HCT116 (cell line): ENCODE data around the gene CGNL1. TPM values are rescaled to one million over a fixed set of nuclear protein-coding genes. Genes with fewer than 3 reads are reported as not detected.

Source experiments
- ATAC-seq: fragments of 200-7000 bp; cut with Tn5 transposase; 2 replicates; pipeline ENCODE4 v1.9.1; 2020; ENCODE audit warnings: mild to moderate bottlenecking, moderate library complexity
- BruUV-seq: library from RNA; stranded (reverse); fragments of 400-500 nt; replicated peaks from 2 replicates; lab custom pipeline; 2021; lab: Mats Ljungman, UMichigan
- CTCF ChIA-PET: fragments of 300-600 bp; sonication (Branson Sonifier 250); formaldehyde crosslinking; loops from one replicate; lab custom pipeline; 2021; ENCODE audit warnings: antibody characterized with exemption; lab: Charles Lee
- POLR2A ChIA-PET: fragments of 300-600, 350-600 bp; sonication (Branson Sonifier 250); formaldehyde crosslinking; loops from one replicate; lab custom pipeline; 2021; ENCODE audit warnings: antibody characterized with exemption; lab: Charles Lee
- RAD21 ChIA-PET, 2 experiments: fragments of 300-600 bp; sonication (Branson Sonifier 250); formaldehyde crosslinking; loops; one replicate each; lab custom pipeline; 2023; ENCODE audit warnings: low total read pairs in 2 of 2; ENCODE audit not compliant: uncharacterized antibody in 2 of 2, unreplicated experiment in 2 of 2, low non-redundant PET in 1 of 2; lab: Charles Lee
- DNase-seq: peaks from one replicate; pipeline ENCODE4 v3.0.0-alpha.2; 2010; ENCODE audit warnings: low read depth, low spot score
- H2AFZ ChIP-seq: fragments of 200-600 bp; shearing (Covaris generic), sonication (generic); 2 replicates; pipeline ENCODE4 v1.6.1; 2017; ENCODE audit warnings: low read depth, mixed run types, mixed read lengths, antibody characterized with exemption, low read length; ENCODE audit not compliant: poor library complexity, severe bottlenecking
- H3K27ac ChIP-seq: 2 replicates; pipeline ENCODE4 v1.5.1; 2012; ENCODE audit warnings: low read depth, low read length
- H3K27me3 ChIP-seq: fragments of 200-600 bp; sonication (generic); 2 replicates; pipeline ENCODE4 v1.6.1; 2016; ENCODE audit warnings: mixed run types, low read length, mixed read lengths; ENCODE audit not compliant: insufficient read depth
- H3K36me3 ChIP-seq, 2 experiments: fragments of 200-500 bp in 1 of 2; fragments of 200-600 bp in 1 of 2; sonication (Bioruptor generic) in 1 of 2; sonication (generic) in 1 of 2; 2 replicates each; pipeline versions ENCODE4 v1.5.1 to v1.6.1; 2014 to 2016; ENCODE audit warnings: low read length in 2 of 2, inconsistent platforms in 1 of 2, mixed read lengths in 1 of 2, mixed run types in 1 of 2; ENCODE audit not compliant: insufficient read depth in 2 of 2, control insufficient read depth in 1 of 2
- H3K4me1 ChIP-seq, 2 experiments: fragments of 200-600 bp in 1 of 2; sonication (generic) in 1 of 2; 2 replicates each; pipeline versions ENCODE4 v1.5.1 to v1.6.1; 2012 to 2017; ENCODE audit warnings: low read length in 2 of 2, inconsistent platforms in 1 of 2, mild to moderate bottlenecking in 1 of 2, mixed read lengths in 1 of 2, mixed run types in 1 of 2, moderate library complexity in 1 of 2; ENCODE audit not compliant: insufficient read depth in 2 of 2, control insufficient read depth in 1 of 2
- H3K4me2 ChIP-seq: fragments of 200-600 bp; sonication (generic); 2 replicates; pipeline ENCODE4 v1.6.1; 2017; ENCODE audit warnings: mixed run types, low read length, mixed read lengths
- H3K4me3 ChIP-seq, 2 experiments: fragments of 200-600 bp in 1 of 2; sonication (generic) in 1 of 2; replicated peaks in 1 of 2; 2 replicates each; pipeline ENCODE4 v1.5.1; 2011 to 2016; ENCODE audit warnings: low read length in 2 of 2, control low read depth in 1 of 2, low read depth in 1 of 2, mild to moderate bottlenecking in 1 of 2, mixed read lengths in 1 of 2, mixed run types in 1 of 2
- H3K79me2 ChIP-seq: fragments of 200-600 bp; sonication (generic); 2 replicates; pipeline ENCODE4 v1.6.1; 2017; ENCODE audit warnings: mild to moderate bottlenecking, mixed run types, low read length, moderate library complexity, mixed read lengths; ENCODE audit not compliant: insufficient read depth
- H3K9ac ChIP-seq: fragments of 200-600 bp; sonication (generic); 2 replicates; pipeline ENCODE4 v1.6.1; 2016; ENCODE audit warnings: low read length, mixed read lengths
- H3K9me2 ChIP-seq: fragments of 200-600 bp; sonication (generic), shearing (Covaris generic); 2 replicates; pipeline ENCODE4 v1.6.1; 2017; ENCODE audit warnings: mixed run types, mild to moderate bottlenecking, moderate library complexity; ENCODE audit not compliant: insufficient read depth
- H3K9me3 ChIP-seq, 2 experiments: fragments of 200-500 bp in 1 of 2; fragments of 200-600 bp in 1 of 2; sonication (Bioruptor generic) in 1 of 2; sonication (generic) in 1 of 2; 2 replicates each; pipeline ENCODE4 v1.6.1; 2014 to 2017; ENCODE audit warnings: low read length in 2 of 2, mixed read lengths in 2 of 2, inconsistent platforms in 1 of 2, low read depth in 1 of 2, mild to moderate bottlenecking in 1 of 2, mixed run types in 1 of 2, moderate library complexity in 1 of 2; ENCODE audit not compliant: control insufficient read depth in 1 of 2, insufficient read depth in 1 of 2
- H4K20me1 ChIP-seq: fragments of 200-600 bp; sonication (generic), shearing (Covaris generic); 2 replicates; pipeline ENCODE4 v1.6.1; 2017; ENCODE audit warnings: mixed run types, mild to moderate bottlenecking, moderate library complexity; ENCODE audit not compliant: insufficient read depth
- CBX3 ChIP-seq: IDR thresholded peaks from 2 replicates; pipeline ENCODE4 v1.6.1; 2012; ENCODE audit warnings: low read depth
- EGR1 ChIP-seq: IDR thresholded peaks from 2 replicates; pipeline ENCODE4 v1.6.1; 2012; ENCODE audit warnings: low read depth
- ELF1 ChIP-seq: IDR thresholded peaks from 2 replicates; pipeline ENCODE4 v1.6.1; 2012; ENCODE audit warnings: low read depth, borderline replicate concordance
- FOSL1 ChIP-seq: IDR thresholded peaks from 2 replicates; pipeline ENCODE4 v1.6.1; 2012; ENCODE audit warnings: low read depth
- RAD21 ChIP-seq: IDR thresholded peaks from 2 replicates; pipeline ENCODE4 v1.6.1; 2012; ENCODE audit warnings: low read depth, mild to moderate bottlenecking
- SP1 ChIP-seq: IDR thresholded peaks from 2 replicates; pipeline ENCODE4 v1.6.1; 2012; ENCODE audit warnings: low read depth
- TCF7L2 ChIP-seq: IDR thresholded peaks from 2 replicates; pipeline ENCODE4 v1.7.0; 2011; ENCODE audit warnings: borderline replicate concordance, inconsistent platforms; ENCODE audit not compliant: insufficient read depth, insufficient read length; ENCODE audit errors: extremely low read depth
- intact Hi-C: fragments of 100-400 bp; cut with micrococcal nuclease; formaldehyde crosslinking; loops from 2 replicates; pipeline ENCODE4 v1.10.0; 2022
- total RNA-seq: library from RNA; stranded (reverse); gene quantifications from one replicate; pipeline ENCODE4 v1.2.1, GENCODE V29; 2021; ENCODE audit not compliant: unreplicated experiment
- TF ChIP-seq, protein P1 (sequence below): IDR thresholded peaks from 2 replicates; pipeline ENCODE4 v1.6.1; 2012
- TF ChIP-seq, protein P2 (sequence below), 3 experiments: fragments of 200-600 bp in 1 of 3; sonication (generic) in 1 of 3; IDR thresholded peaks in 2 of 3; conservative IDR thresholded peaks in 1 of 3; 2 replicates each; pipeline ENCODE4 v1.5.1; 2012 to 2017; ENCODE audit warnings: low read depth in 2 of 3, low read length in 2 of 3, antibody characterized with exemption in 1 of 3, borderline replicate concordance in 1 of 3, control low read depth in 1 of 3, mild to moderate bottlenecking in 1 of 3, mixed read lengths in 1 of 3, mixed run types in 1 of 3, moderate library complexity in 1 of 3; ENCODE audit not compliant: insufficient read depth in 1 of 3
- TF ChIP-seq, protein P3 (sequence below): IDR thresholded peaks from 2 replicates; pipeline ENCODE4 v1.6.1; 2011; ENCODE audit warnings: mild to moderate bottlenecking, low read length, moderate library complexity; ENCODE audit not compliant: insufficient replicate concordance; ENCODE audit errors: extremely low read depth

Gene CGNL1
- total RNA-seq, 1 experiment from 2014 or later, result 2.2 TPM

DNA sequence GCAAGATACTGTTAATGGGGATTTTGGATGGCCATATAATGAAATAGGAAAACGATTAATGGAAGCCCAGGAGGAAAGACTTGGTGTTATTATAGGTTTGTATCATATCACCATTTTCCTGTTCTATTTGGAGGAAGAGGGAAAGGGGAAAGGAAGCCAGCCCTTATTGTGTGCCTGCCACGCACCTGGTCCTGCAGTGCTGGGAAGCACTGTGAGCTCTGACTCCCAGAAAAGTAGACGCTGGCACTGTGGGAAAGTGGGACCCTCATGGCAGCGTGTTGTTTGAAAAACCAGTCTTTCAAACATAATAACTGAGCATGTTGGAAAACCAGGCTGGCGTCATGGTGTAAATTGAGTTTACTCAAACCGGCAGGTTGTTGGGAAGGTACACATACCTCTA, 22.0 kb downstream of the CGNL1 start:
- H4K20me1 ChIP-seq, result no peaks in the 10 kb centered on the region
- H3K4me2 ChIP-seq, result no peak overlapping the region
- RAD21 ChIA-PET, result no interaction called here
- H3K4me1 ChIP-seq, result no peaks in the 10 kb centered on the region
- H3K27me3 ChIP-seq, result no peaks in the 10 kb centered on the region
- TF ChIP-seq RAD21 (no peak), FOSL1 (no peak), SP1 (no peak), ELF1 (no peak), CBX3 (no peak), EGR1 (no peak), TCF7L2 (no peak)
- TF ChIP-seq, protein P1, sequence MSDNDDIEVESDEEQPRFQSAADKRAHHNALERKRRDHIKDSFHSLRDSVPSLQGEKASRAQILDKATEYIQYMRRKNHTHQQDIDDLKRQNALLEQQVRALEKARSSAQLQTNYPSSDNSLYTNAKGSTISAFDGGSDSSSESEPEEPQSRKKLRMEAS, result no peak
- TF ChIP-seq, protein P2, sequence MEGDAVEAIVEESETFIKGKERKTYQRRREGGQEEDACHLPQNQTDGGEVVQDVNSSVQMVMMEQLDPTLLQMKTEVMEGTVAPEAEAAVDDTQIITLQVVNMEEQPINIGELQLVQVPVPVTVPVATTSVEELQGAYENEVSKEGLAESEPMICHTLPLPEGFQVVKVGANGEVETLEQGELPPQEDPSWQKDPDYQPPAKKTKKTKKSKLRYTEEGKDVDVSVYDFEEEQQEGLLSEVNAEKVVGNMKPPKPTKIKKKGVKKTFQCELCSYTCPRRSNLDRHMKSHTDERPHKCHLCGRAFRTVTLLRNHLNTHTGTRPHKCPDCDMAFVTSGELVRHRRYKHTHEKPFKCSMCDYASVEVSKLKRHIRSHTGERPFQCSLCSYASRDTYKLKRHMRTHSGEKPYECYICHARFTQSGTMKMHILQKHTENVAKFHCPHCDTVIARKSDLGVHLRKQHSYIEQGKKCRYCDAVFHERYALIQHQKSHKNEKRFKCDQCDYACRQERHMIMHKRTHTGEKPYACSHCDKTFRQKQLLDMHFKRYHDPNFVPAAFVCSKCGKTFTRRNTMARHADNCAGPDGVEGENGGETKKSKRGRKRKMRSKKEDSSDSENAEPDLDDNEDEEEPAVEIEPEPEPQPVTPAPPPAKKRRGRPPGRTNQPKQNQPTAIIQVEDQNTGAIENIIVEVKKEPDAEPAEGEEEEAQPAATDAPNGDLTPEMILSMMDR (IDR thresholded peaks at IDR 0.05 in 2 of 3, conservative IDR thresholded peaks at IDR 0.05 in 1 of 3; ENCODE audit: borderline replicate concordance in 1 of 3, insufficient read depth in 1 of 3, low read depth in 2 of 3, low read length in 2 of 3), result no peak
- TF ChIP-seq, protein P3, sequence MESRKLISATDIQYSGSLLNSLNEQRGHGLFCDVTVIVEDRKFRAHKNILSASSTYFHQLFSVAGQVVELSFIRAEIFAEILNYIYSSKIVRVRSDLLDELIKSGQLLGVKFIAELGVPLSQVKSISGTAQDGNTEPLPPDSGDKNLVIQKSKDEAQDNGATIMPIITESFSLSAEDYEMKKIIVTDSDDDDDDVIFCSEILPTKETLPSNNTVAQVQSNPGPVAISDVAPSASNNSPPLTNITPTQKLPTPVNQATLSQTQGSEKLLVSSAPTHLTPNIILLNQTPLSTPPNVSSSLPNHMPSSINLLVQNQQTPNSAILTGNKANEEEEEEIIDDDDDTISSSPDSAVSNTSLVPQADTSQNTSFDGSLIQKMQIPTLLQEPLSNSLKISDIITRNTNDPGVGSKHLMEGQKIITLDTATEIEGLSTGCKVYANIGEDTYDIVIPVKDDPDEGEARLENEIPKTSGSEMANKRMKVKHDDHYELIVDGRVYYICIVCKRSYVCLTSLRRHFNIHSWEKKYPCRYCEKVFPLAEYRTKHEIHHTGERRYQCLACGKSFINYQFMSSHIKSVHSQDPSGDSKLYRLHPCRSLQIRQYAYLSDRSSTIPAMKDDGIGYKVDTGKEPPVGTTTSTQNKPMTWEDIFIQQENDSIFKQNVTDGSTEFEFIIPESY, result no peak
- H3K27ac ChIP-seq, result no peak overlapping the region
- intact Hi-C loops, result no loop called here
- H3K4me3 ChIP-seq, result no peak overlapping the region
- H3K36me3 ChIP-seq, result no peaks in the 10 kb centered on the region
- DNase-seq, result no peak
- BruUV-seq, result no TSS peak
- H2AFZ ChIP-seq, result no peak overlapping the region
- H3K9ac ChIP-seq, result no peak overlapping the region
- no peaks in the 10 kb centered on the region for H3K79me2 ChIP-seq
- H3K9me3 ChIP-seq, result no peaks in the 10 kb centered on the region
- CTCF ChIA-PET, result no interaction called here
- H3K9me2 ChIP-seq, result no peaks in the 10 kb centered on the region
- POLR2A ChIA-PET, result no interaction called here
- no peak for ATAC-seq
